Activated naive CD8-positive, alpha-beta T cell treated with anti-CD3 and anti-CD28 coated beads, Interleukin-2, amount 50 U/mL, for 24 hours (primary cell): Measurements from ENCODE around the gene RABEP1.

ENCODE experiments used
- ATAC-seq: fragments of 150-1000 bp; cut with Tn5 transposase; one replicate; pipeline ENCODE4 v1.10.0; 2021
- DNase-seq: peaks from one replicate; pipeline ENCODE4 v3.0.0; 2021
- H3K27ac Mint-ChIP-seq: one replicate; pipeline ENCODE4 v1.8.0; 2021; ENCODE audit warnings: mild to moderate bottlenecking, mixed read lengths
- H3K27me3 Mint-ChIP-seq: one replicate; pipeline ENCODE4 v1.8.0; 2021; ENCODE audit warnings: mixed read lengths
- H3K36me3 Mint-ChIP-seq: one replicate; pipeline ENCODE4 v1.8.0; 2021; ENCODE audit warnings: low read depth, mixed read lengths
- H3K4me1 Mint-ChIP-seq: one replicate; pipeline ENCODE4 v1.8.0; 2021; ENCODE audit warnings: mixed read lengths
- H3K4me3 Mint-ChIP-seq: one replicate; pipeline ENCODE4 v1.8.0; 2021; ENCODE audit warnings: mild to moderate bottlenecking, moderate library complexity, mixed read lengths
- H3K9me3 Mint-ChIP-seq: one replicate; pipeline ENCODE4 v1.8.0; 2021; ENCODE audit warnings: mixed read lengths

RABEP1 gene

GRCh38 chr17:5299383-5299782, 17.3 kb downstream of the RABEP1 start:
- Mint-ChIP-seq H3K9me3 (no peaks in the 10 kb centered on the region), H3K27me3 (no peaks in the 10 kb centered on the region), H3K36me3 (peaks cover 29% of the 10 kb centered on the region), H3K4me3 (no peak overlapping the region), H3K4me1 (peaks cover 41% of the 10 kb centered on the region), H3K27ac (no peak overlapping the region)
- DNase-seq (no peak), ATAC-seq (no peak)

GRCh38 chr17:5304636-5305035, 22.6 kb downstream of the RABEP1 start:
- peaks cover 21% of the 10 kb centered on the region for H3K36me3 Mint-ChIP-seq
- peaks cover 50% of the 10 kb centered on the region for H3K4me1 Mint-ChIP-seq
- ATAC-seq (no peak), DNase-seq (no peak)
- no peak overlapping the region for H3K27ac Mint-ChIP-seq
- H3K9me3 Mint-ChIP-seq = no peaks in the 10 kb centered on the region
- H3K4me3 Mint-ChIP-seq = no peak overlapping the region
- no peaks in the 10 kb centered on the region for H3K27me3 Mint-ChIP-seq

GRCh38 chr17:5309851-5310250, 27.8 kb downstream of the RABEP1 start:
- Mint-ChIP-seq H3K9me3 (no peaks in the 10 kb centered on the region), H3K4me3 (no peak overlapping the region), H3K27me3 (no peaks in the 10 kb centered on the region), H3K36me3 (peaks cover 31% of the 10 kb centered on the region), H3K4me1 (peaks cover 31% of the 10 kb centered on the region), H3K27ac (no peak overlapping the region)
- no peak for ATAC-seq
- DNase-seq = no peak

GRCh38 chr17:5325851-5326250, 43.8 kb downstream of the RABEP1 start:
- Mint-ChIP-seq H3K4me3 (no peak overlapping the region), H3K9me3 (peaks cover 6% of the 10 kb centered on the region), H3K27me3 (no peaks in the 10 kb centered on the region), H3K27ac (no peak overlapping the region), H3K4me1 (peaks cover 35% of the 10 kb centered on the region), H3K36me3 (peaks cover 29% of the 10 kb centered on the region)
- DNase-seq (no peak), ATAC-seq (no peak)

DNA sequence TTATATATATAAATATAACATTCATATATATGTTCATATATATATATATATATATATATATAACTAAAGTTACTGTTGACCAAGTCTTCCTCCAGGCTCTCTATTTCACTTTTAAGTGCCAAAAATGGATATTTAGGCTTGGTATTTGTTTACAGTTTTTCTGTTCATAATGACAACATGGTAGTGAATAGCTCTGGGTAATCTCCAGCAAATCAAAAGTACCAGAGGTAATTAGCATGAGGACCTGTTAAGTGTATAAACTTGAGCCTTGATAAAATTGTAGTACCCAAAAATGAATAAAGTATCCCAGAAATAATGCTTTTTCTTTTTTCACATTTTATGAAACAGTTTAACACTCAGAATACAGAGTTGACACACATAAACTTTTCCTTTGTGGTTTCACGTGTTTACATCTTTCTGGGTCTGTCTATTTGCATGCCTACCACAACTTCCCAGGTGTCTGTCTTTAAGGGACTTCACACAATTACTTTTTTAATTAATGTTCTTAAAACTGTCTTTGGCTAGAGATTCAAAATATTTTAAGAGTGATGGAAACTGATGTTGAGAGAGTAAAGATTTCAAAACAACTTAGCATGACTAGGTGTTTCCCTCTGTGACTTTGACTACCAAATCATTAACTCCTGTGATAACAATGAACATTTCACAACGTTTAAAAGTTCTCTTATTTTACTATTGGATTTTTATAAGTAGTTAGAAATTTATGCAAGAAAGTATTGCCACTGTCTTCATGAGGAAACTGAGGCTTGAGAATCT, 47.9 kb downstream of the RABEP1 start:
- Mint-ChIP-seq H3K27me3 (no peaks in the 10 kb centered on the region), H3K4me3 (no peak overlapping the region), H3K9me3 (no peaks in the 10 kb centered on the region), H3K27ac (peak overlapping the region; percentile 70), H3K4me1 (peaks cover 42% of the 10 kb centered on the region), H3K36me3 (peaks cover 26% of the 10 kb centered on the region)
- ATAC-seq = no peak
- no peak for DNase-seq

DNA sequence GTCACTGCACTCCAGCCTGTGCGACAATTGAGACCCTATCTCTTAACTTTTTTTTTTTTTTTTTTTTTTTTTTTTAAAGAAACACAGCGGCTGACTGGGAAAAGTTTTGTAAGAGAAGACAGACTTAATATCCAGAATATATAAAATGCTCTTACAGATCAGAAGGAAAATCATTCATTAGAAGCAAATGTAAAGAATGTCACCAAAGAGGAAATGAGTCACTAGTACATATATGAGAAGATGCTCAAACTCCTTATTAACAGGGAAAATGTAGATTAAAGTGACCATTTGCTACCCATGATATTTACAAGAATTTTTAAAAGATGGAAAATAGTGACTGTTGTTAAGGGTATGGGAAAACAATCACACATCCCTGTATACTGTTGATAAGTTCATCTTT, 48.9 kb downstream of the RABEP1 start:
- ATAC-seq = no peak
- Mint-ChIP-seq H3K9me3 (no peaks in the 10 kb centered on the region), H3K27me3 (no peaks in the 10 kb centered on the region), H3K27ac (peak overlapping the region; percentile 70), H3K4me3 (no peak overlapping the region), H3K4me1 (peaks cover 42% of the 10 kb centered on the region), H3K36me3 (peaks cover 29% of the 10 kb centered on the region)
- DNase-seq = no peak

- H3K36me3 Mint-ChIP-seq = peaks cover 26% of the 10 kb centered on the region
- no peak overlapping the region for H3K27ac Mint-ChIP-seq
Observed at GRCh38 chr17:5331506-5331905, 49.4 kb downstream of the RABEP1 start.

GRCh38 chr17:5344914-5345313, 62.8 kb downstream of the RABEP1 start:
- Mint-ChIP-seq H3K27me3 (no peaks in the 10 kb centered on the region), H3K4me1 (no peaks in the 10 kb centered on the region), H3K27ac (no peak overlapping the region), H3K36me3 (peaks cover 20% of the 10 kb centered on the region), H3K4me3 (no peak overlapping the region), H3K9me3 (no peaks in the 10 kb centered on the region)
- ATAC-seq (no peak), DNase-seq (no peak)

More at GRCh38 chr17:5331506-5331905, 49.4 kb downstream of the RABEP1 start:
- Mint-ChIP-seq H3K4me1 (peaks cover 38% of the 10 kb centered on the region), H3K27me3 (no peaks in the 10 kb centered on the region), H3K4me3 (no peak overlapping the region), H3K9me3 (no peaks in the 10 kb centered on the region)
- DNase-seq (no peak), ATAC-seq (no peak)

DNA sequence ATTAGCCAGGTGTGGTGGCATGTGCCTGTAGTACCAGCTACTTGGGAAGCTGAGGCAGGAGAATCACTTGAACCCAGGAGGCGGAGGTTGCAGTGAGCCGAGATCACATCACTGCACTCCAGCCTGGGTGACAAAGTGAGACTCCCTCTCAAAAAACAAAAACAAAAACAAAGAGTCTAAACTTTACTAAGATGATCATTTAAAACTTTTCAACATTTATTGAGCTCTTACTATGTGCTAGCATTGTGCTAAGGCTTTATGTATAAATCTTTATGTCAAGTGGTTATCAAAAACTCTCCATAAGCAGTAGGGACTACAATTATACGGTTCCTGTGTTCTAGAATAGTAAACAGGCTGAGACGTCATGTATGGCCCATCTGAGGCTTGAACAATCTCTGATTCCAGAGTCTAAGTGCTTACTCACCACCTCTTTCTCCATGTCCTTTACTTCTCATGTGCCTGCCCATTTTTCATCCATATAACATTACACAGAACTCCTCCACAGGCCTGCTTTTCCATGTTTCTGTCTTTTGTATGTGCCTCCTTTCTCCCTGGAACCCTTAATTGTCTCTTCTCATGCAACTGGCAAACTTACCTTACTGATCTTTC, 70.7 kb downstream of the RABEP1 start:
- ATAC-seq = no peak

DNA sequence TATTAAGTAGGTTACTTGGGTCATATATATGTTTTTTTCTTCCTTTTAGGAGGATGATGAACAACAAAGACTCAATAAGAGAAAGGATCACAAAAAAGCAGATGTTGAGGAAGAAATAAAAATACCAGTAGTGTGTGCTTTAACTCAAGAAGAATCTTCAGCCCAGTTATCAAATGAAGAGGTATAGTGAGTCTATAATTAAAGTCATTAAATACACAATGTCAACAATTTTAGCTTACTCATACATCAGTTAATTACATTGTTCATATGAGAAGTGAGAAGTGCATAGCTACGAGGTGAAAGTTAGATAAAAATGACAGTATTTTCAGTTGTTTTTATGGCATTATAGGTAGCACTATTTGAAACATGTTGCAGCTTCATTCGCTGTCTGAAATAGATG, 72.2 kb downstream of the RABEP1 start:
- no peak overlapping the region for H3K4me3 Mint-ChIP-seq
- no peaks in the 10 kb centered on the region for H3K4me1 Mint-ChIP-seq
- peaks cover 50% of the 10 kb centered on the region for H3K36me3 Mint-ChIP-seq
- ATAC-seq (no peak), DNase-seq (no peak)
- H3K9me3 Mint-ChIP-seq = no peaks in the 10 kb centered on the region
- H3K27me3 Mint-ChIP-seq = no peaks in the 10 kb centered on the region
- no peak overlapping the region for H3K27ac Mint-ChIP-seq

More for the DNA sequence above, 70.7 kb downstream of the RABEP1 start:
- H3K36me3 Mint-ChIP-seq = peaks cover 53% of the 10 kb centered on the region
- no peaks in the 10 kb centered on the region for H3K9me3 Mint-ChIP-seq
- H3K4me1 Mint-ChIP-seq = no peaks in the 10 kb centered on the region
- no peak overlapping the region for H3K27ac Mint-ChIP-seq
- no peak for DNase-seq
- H3K4me3 Mint-ChIP-seq = no peak overlapping the region
- no peaks in the 10 kb centered on the region for H3K27me3 Mint-ChIP-seq

GRCh38 chr17:5354886-5355415, 72.9 kb downstream of the RABEP1 start:
- ATAC-seq (no peak), DNase-seq (no peak)
- H3K4me1 Mint-ChIP-seq = no peaks in the 10 kb centered on the region
- H3K27ac Mint-ChIP-seq = no peak overlapping the region
- peaks cover 52% of the 10 kb centered on the region for H3K36me3 Mint-ChIP-seq
- H3K4me3 Mint-ChIP-seq = no peak overlapping the region
- no peaks in the 10 kb centered on the region for H3K27me3 Mint-ChIP-seq
- H3K9me3 Mint-ChIP-seq = no peaks in the 10 kb centered on the region

- ATAC-seq = no peak
- Mint-ChIP-seq H3K27me3 (no peaks in the 10 kb centered on the region), H3K4me3 (no peak overlapping the region), H3K36me3 (peaks cover 49% of the 10 kb centered on the region), H3K9me3 (no peaks in the 10 kb centered on the region), H3K4me1 (no peaks in the 10 kb centered on the region), H3K27ac (no peak overlapping the region)
- no peak for DNase-seq
Observed at GRCh38 chr17:5355421-5356129, 73.5 kb downstream of the RABEP1 start.

- Mint-ChIP-seq H3K27me3 (no peaks in the 10 kb centered on the region), H3K36me3 (peaks cover 36% of the 10 kb centered on the region), H3K9me3 (no peaks in the 10 kb centered on the region), H3K27ac (no peak overlapping the region), H3K4me1 (no peaks in the 10 kb centered on the region), H3K4me3 (no peak overlapping the region)
- ATAC-seq (no peak), DNase-seq (no peak)
Observed at GRCh38 chr17:5361426-5361825, 79.3 kb downstream of the RABEP1 start.

- Mint-ChIP-seq H3K9me3 (no peaks in the 10 kb centered on the region), H3K36me3 (peaks cover 36% of the 10 kb centered on the region), H3K27me3 (no peaks in the 10 kb centered on the region), H3K4me3 (no peak overlapping the region), H3K27ac (peak overlapping the region; percentile 10), H3K4me1 (no peaks in the 10 kb centered on the region)
- DNase-seq = no peak
- no peak for ATAC-seq
Observed at GRCh38 chr17:5362162-5362811, 80.2 kb downstream of the RABEP1 start.
